ENCODE results near the gene SLC13A5.

Gene SLC13A5

GRCh38 chr17:6712058-6712853, 913 bp downstream of the SLC13A5 start:
- DNase-seq (ENCODE audit: low spot score) = no peak
- TF ChIP-seq CTCF (IDR thresholded peaks at IDR 0.05; ENCODE audit: borderline replicate concordance, control extremely low read depth, extremely low read depth, insufficient read depth, missing control alignments) = no peak
- in situ Hi-C loops (cut with MboI; ENCODE audit: low sequenced_read_pairs, unreplicated experiment) = no loop called here

- no peak for TF ChIP-seq CTCF (IDR thresholded peaks at IDR 0.05; ENCODE audit: borderline replicate concordance, control extremely low read depth, extremely low read depth, insufficient read depth, missing control alignments)
- DNase-seq (ENCODE audit: low spot score) = no peak
- in situ Hi-C loops (cut with MboI; ENCODE audit: low sequenced_read_pairs, unreplicated experiment) = no loop called here
These were observed 1.5 kb downstream of the SLC13A5 start for GRCh38 chr17:6711681-6712057.

GRCh38 chr17:6711081-6711674, 2.0 kb downstream of the SLC13A5 start:
- in situ Hi-C loops (cut with MboI; ENCODE audit: low sequenced_read_pairs, unreplicated experiment) = no loop called here
- no peak for TF ChIP-seq CTCF (IDR thresholded peaks at IDR 0.05; ENCODE audit: borderline replicate concordance, control extremely low read depth, extremely low read depth, insufficient read depth, missing control alignments)
- DNase-seq (ENCODE audit: low spot score) = no peak

GRCh38 chr17:6710317-6710716, 2.9 kb downstream of the SLC13A5 start:
- no peak for TF ChIP-seq CTCF (IDR thresholded peaks at IDR 0.05; ENCODE audit: borderline replicate concordance, control extremely low read depth, extremely low read depth, insufficient read depth, missing control alignments)
- no peak for DNase-seq (ENCODE audit: low spot score)
- in situ Hi-C loops (cut with MboI; ENCODE audit: low sequenced_read_pairs, unreplicated experiment) = no loop called here

GRCh38 chr17:6708357-6708961, 4.7 kb downstream of the SLC13A5 start:
- no peak for TF ChIP-seq CTCF (IDR thresholded peaks at IDR 0.05; ENCODE audit: borderline replicate concordance, control extremely low read depth, extremely low read depth, insufficient read depth, missing control alignments)
- in situ Hi-C loops (cut with MboI; ENCODE audit: low sequenced_read_pairs, unreplicated experiment) = no loop called here
- no peak for DNase-seq (ENCODE audit: low spot score)

- no peak for DNase-seq (ENCODE audit: low spot score)
- no peak for TF ChIP-seq CTCF (IDR thresholded peaks at IDR 0.05; ENCODE audit: borderline replicate concordance, control extremely low read depth, extremely low read depth, insufficient read depth, missing control alignments)
- in situ Hi-C loops (cut with MboI; ENCODE audit: low sequenced_read_pairs, unreplicated experiment) = no loop called here
These were observed 6.2 kb downstream of the SLC13A5 start for GRCh38 chr17:6706996-6707395.

Data from GM13976 (cell line).